AG10803 (cell line): ENCODE measurements around the gene BCKDHA.

ENCODE experiments used
- DNase-seq: peaks from one replicate; pipeline ENCODE4 v3.0.0; 2010; ENCODE audit warnings: low read depth
- H3K4me3 ChIP-seq: 2 replicates; pipeline ENCODE4 v1.5.1; 2011; ENCODE audit warnings: mild to moderate bottlenecking, low read length, control low read depth
- TF ChIP-seq, protein P1 (sequence below): conservative IDR thresholded peaks from 2 replicates; pipeline ENCODE4 v1.5.1; 2011; ENCODE audit warnings: mild to moderate bottlenecking, low read length, control low read depth, inconsistent platforms

BCKDHA gene

DNA sequence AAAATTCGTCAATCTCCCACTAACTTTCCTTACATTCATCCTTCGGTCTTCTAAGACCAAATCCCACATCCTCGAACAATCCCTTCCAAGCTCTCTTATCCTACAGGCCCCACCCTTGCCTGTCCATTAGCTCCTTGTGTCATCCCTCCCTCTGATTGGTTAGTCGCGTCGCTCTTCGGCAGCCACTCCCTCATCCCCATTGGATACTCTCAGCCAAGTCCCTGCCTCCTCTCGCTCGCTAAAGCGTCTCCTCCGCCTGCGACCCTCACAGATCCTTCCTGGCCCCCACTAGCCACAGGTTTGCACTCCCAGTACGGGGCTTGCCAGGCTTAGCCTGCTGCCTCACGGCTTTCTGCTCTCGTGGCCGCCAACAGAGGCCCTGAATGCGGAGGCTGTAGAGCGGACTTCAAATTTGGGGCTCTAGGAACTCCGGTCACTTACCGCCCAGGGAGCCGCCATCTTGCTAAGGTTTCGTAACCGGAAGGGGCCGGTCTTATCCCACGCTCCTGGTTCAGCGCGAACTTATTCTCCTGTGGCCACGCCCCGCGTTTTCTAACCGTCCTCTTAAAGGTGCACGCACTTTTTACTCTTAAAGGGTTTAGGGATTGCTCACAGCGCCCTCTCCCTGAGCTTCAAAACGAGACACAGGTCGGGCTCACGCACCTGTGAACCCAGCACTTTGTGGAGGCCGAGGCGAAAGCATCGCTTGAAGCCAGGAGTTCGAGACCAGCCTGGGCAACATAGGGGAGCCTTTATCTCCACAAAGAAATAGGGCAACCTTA lies 42.0 kb downstream of the BCKDHA start, which contains the start of gene DMAC2:
Gene DMAC2, minus strand, starts transcription at position 472 of the 782 bp plus-strand sequence. Its CDS starts 13 bp downstream, at position 459.
- peak within 1 kb of the TSS; percentile 100 for H3K4me3 ChIP-seq
- TF ChIP-seq, protein P1, sequence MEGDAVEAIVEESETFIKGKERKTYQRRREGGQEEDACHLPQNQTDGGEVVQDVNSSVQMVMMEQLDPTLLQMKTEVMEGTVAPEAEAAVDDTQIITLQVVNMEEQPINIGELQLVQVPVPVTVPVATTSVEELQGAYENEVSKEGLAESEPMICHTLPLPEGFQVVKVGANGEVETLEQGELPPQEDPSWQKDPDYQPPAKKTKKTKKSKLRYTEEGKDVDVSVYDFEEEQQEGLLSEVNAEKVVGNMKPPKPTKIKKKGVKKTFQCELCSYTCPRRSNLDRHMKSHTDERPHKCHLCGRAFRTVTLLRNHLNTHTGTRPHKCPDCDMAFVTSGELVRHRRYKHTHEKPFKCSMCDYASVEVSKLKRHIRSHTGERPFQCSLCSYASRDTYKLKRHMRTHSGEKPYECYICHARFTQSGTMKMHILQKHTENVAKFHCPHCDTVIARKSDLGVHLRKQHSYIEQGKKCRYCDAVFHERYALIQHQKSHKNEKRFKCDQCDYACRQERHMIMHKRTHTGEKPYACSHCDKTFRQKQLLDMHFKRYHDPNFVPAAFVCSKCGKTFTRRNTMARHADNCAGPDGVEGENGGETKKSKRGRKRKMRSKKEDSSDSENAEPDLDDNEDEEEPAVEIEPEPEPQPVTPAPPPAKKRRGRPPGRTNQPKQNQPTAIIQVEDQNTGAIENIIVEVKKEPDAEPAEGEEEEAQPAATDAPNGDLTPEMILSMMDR, result peak; percentile 32
- peak; percentile 97 for DNase-seq

DNA sequence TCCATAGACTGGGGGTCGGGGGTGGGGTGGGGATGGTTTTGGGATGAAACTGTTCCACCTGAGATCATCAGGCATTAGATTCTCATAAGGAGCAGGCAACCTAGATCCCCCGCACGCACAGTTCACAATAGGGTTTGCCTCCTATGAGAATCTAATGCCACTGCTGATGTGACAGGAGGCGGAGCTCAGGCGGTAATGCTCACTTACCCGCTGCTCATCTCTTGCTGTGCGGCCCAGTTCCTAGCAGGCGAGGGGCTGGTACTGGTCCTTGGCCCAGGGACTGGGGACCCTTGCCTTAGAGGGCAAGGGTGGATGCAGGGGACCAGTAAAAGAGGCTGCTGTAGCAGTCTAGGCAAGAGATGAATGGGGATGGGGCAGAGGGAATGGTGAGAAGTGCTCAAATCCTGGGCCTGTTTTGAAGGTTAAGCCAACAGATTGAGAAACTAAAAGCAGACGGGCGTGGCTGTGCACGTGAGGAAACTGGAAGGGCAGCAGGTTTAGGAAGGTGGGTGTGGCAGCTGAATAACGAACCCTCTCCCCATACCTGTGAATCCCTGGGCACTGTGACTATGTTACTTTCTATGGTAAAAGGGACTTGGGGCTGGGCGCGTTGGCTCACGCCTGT lies 43.8 kb downstream of the BCKDHA start:
- TF ChIP-seq, protein P1, result no peak
- no peak for DNase-seq
- H3K4me3 ChIP-seq, result no peak overlapping the region

DNA sequence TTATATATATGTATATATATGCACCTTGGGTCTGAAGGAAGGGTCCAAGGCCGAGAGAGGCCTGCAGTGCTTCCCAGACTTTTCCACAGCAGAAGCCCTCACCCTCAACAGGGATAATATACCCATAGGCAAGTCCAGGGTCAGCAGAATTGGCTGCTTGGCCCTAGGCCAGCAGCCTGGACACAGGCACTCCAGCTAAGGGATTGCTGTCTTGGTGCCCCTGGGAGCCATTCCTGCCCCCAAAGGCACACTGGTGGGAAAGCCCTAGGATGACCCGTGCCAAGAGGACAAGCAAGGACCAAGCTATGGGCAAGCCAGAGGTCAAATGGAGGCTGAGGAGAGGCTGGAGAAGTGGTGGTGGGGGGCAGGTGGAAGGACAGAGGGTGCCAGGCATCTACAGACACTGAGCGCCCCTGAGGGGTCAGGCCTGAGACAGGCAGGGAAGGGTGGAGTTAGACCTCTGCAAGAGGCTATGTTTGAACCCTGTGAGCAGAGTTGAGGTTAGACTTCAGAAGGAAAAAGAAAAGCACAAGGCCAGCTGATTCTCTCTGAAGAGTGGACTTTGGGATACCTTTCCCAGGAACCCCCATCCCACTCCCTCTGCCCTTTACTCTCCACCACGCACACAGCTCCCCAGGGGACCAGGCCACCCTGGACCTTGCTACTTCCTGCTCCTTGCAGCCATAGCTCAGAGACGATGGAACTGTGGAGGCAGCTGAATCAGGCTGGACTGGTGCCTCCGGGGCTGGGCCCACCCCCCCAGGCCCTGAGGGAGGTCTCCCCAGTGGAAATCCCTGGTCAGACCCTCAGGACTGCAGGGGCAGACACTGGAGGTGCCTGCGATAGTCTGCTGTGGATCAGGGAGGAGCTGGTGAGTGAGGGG lies 45.1 kb downstream of the BCKDHA start, which contains the start of gene ERICH4:
Gene ERICH4, plus strand, starts transcription at position 684 of the 883 bp plus-strand sequence. Its CDS starts 14 bp downstream, at position 698.
- no peak within 1 kb of the TSS for H3K4me3 ChIP-seq
- no peak for DNase-seq
- TF ChIP-seq, protein P1, result no peak

DNA sequence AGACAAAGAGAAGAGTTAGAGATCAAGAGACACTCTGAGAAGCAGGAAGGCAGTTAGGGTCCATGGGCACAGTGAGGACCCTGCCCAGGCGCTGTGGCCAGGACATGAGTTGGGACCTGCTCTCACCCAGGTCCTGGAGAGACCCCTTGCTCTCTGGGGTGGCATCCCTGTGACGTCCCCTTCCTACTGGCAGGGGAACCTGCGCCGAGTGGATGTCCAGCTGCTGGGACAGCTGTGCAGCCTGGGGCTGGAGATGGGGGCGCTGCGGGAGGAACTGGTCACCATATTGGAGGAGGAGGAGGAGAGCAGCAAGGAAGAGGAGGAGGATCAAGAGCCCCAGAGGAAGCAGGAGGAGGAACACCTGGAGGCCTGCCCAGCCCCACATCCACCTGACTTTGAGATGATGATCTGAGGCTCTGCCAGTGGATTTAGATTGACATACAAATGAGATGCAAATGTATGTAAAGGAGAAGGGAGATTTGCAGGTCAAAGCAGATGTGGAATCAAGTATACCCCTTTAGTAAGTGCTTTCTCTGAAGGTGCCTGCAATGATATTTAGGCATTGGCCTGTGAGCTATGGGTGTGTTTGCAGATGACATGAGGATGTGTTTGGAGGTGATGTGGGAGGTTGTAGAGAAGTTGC lies 46.3 kb downstream of the BCKDHA start:
- DNase-seq, result no peak
- TF ChIP-seq, protein P1, result no peak
- no peak overlapping the region for H3K4me3 ChIP-seq

DNA sequence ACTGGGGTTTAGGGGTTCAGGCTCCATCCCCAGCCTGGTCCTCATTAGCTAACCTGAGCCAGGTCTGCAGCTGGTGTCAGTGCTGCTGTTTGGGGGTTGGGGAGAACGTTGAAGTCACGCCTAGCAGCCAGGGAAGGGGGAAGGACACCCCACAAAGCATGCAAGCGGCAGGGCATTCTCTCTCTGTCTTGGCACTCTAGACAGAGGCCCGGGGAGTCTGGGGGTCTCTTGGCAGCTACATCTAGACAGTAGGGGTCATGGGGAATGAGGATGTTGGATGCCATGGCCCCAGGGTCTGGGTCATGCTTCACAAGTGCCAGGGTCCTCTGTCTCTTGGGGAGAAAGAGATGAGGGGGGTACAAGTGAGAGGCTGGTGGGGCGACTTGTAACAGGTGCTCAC lies 48.0 kb downstream of the BCKDHA start:
- TF ChIP-seq, protein P1, result no peak
- no peak for DNase-seq
- H3K4me3 ChIP-seq, result no peak overlapping the region

DNA sequence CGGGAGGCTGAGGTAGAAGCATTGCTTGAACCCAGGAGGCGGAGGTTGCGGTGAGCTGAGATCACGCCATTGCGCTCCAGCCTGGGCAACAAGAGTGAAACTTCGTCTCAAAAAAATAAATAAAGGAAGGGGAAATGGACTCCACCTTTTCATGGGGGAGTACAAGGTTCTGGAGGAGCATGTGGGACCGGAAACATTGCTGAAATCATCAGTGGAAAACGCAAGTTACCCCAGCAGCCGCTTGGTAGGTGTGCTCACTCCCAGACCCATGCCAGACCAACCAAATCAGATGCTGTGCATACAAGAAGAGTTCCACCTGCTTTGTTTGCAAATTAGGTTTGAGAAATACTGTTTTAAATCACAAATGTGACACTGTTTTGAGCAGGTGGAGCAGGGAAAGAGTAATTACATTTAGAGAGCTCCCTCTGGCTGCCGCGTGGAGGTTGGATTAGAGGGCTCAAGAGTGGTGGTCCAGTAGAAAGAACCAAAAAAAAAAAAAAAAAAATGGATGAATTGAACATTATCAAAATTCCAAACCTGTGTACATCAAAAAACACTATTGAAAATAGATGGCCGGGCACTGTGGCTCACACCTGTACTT lies 50.2 kb downstream of the BCKDHA start:
- H3K4me3 ChIP-seq, result no peak overlapping the region
- DNase-seq, result no peak
- TF ChIP-seq, protein P1, result no peak
